ENCODE data around the gene ZBTB17.
"Not testable (repeated sequence)": the region's sequence is repeated elsewhere in the genome, so short reads cannot be mapped to it uniquely, and the experiment has no call there.

ZBTB17 gene

GRCh38 chr1:15937706-15938168 lies 38.2 kb downstream of the ZBTB17 start:
- DNase-seq, result peak in 1 of 51 donors; percentile 24

GRCh38 chr1:15937146-15937545 lies 38.8 kb downstream of the ZBTB17 start:
- no peak for DNase-seq

- DNase-seq, result no peak
Measured at GRCh38 chr1:15936025-15936424, 39.9 kb downstream of the ZBTB17 start.

GRCh38 chr1:15935056-15935950 lies 40.6 kb downstream of the ZBTB17 start:
- DNase-seq, result no peak

- no peak for DNase-seq
Measured at GRCh38 chr1:15934211-15935055, 41.5 kb downstream of the ZBTB17 start.

- no peak for DNase-seq
Measured at GRCh38 chr1:15933684-15934083, 42.2 kb downstream of the ZBTB17 start.

- no peak for DNase-seq
Measured at GRCh38 chr1:15932612-15933011, 43.3 kb downstream of the ZBTB17 start.

GRCh38 chr1:15931884-15932283 lies 44.0 kb downstream of the ZBTB17 start:
- DNase-seq, result no peak

GRCh38 chr1:15931401-15931800 lies 44.5 kb downstream of the ZBTB17 start:
- no peak for DNase-seq

- DNase-seq, result peak in 2 of 51 donors; percentile 25 to 26
Measured at GRCh38 chr1:15928971-15929965, 46.6 kb downstream of the ZBTB17 start.

GRCh38 chr1:15926448-15926847 lies 49.5 kb downstream of the ZBTB17 start:
- not testable (repeated sequence) for DNase-seq

- DNase-seq, result no peak
Measured at GRCh38 chr1:15923241-15923640, 52.7 kb downstream of the ZBTB17 start.

- DNase-seq, result no peak
Measured at GRCh38 chr1:15918962-15919715, 56.8 kb downstream of the ZBTB17 start.

- DNase-seq, result no peak
Measured at GRCh38 chr1:15916916-15917315, 59.0 kb downstream of the ZBTB17 start.

- no peak for DNase-seq
Measured at GRCh38 chr1:15916417-15916816, 59.5 kb downstream of the ZBTB17 start.

GRCh38 chr1:15915991-15916390 lies 59.9 kb downstream of the ZBTB17 start:
- DNase-seq, result no peak

GRCh38 chr1:15913607-15914006 lies 62.3 kb downstream of the ZBTB17 start:
- DNase-seq, result not testable (repeated sequence)

GRCh38 chr1:15911927-15912326 lies 64.0 kb downstream of the ZBTB17 start:
- no peak for DNase-seq

- DNase-seq, result no peak
Measured at GRCh38 chr1:15911141-15911540, 64.8 kb downstream of the ZBTB17 start.

GRCh38 chr1:15908597-15908996 lies 67.3 kb downstream of the ZBTB17 start:
- no peak for DNase-seq
